Muscle layer of duodenum (tissue), 2 donors: ENCODE data around the gene CORO1A.
"Not testable (repeated sequence)": the region's sequence is repeated elsewhere in the genome, so short reads cannot be mapped to it uniquely, and the experiment has no call there.

Source experiments
- H3K27ac ChIP-seq: one replicate; pipeline ENCODE4 v1.7.0; 2013; ENCODE audit warnings: mild to moderate bottlenecking, low read length
- H3K27me3 ChIP-seq: one replicate; pipeline ENCODE4 v1.7.0; 2013; ENCODE audit warnings: low read depth, mild to moderate bottlenecking, control low read depth, low read length
- H3K36me3 ChIP-seq, 2 donors: one replicate each; pipeline ENCODE4 v1.7.0; 2013; ENCODE audit warnings: low read length in 2 of 2, control low read depth in 1 of 2, mild to moderate bottlenecking in 1 of 2; ENCODE audit not compliant: insufficient read depth in 2 of 2, control insufficient read depth in 1 of 2
- H3K4me1 ChIP-seq, 2 donors: one replicate each; pipeline ENCODE4 v1.7.0; 2013; ENCODE audit warnings: low read length in 2 of 2, mild to moderate bottlenecking in 2 of 2, control low read depth in 1 of 2, moderate library complexity in 1 of 2; ENCODE audit not compliant: insufficient read depth in 2 of 2, control insufficient read depth in 1 of 2
- H3K4me3 ChIP-seq, 2 donors: one replicate each; pipeline ENCODE4 v1.7.0; 2013; ENCODE audit warnings: low read length in 2 of 2, low read depth in 1 of 2, mild to moderate bottlenecking in 1 of 2
- H3K9me3 ChIP-seq, 2 donors: one replicate each; pipeline ENCODE4 v1.7.0; 2013; ENCODE audit warnings: low read length in 2 of 2, control low read depth in 1 of 2, mild to moderate bottlenecking in 1 of 2; ENCODE audit not compliant: control insufficient read depth in 1 of 2
- donor health status: healthy.

The CORO1A gene

GRCh38 chr16:30187971-30188561, 4.7 kb downstream of the CORO1A start:
- H3K27me3 ChIP-seq = no peaks in the 10 kb centered on the region
- H3K9me3 ChIP-seq = no peaks in the 10 kb centered on the region
- H3K4me3 ChIP-seq = no peak overlapping the region
- H3K36me3 ChIP-seq = no peaks in the 10 kb centered on the region
- no peak overlapping the region for H3K27ac ChIP-seq
- H3K4me1 ChIP-seq = peaks cover 3 to 17% of the 10 kb centered on the region in 2 donors

GRCh38 chr16:30191158-30191557, 7.8 kb downstream of the CORO1A start:
- H3K27ac ChIP-seq, H3K27me3 ChIP-seq: not testable (repeated sequence)

GRCh38 chr16:30193098-30193497, 9.7 kb downstream of the CORO1A start:
- not testable (repeated sequence) for H3K27ac ChIP-seq, H3K4me1 ChIP-seq, H3K27me3 ChIP-seq, H3K9me3 ChIP-seq, H3K36me3 ChIP-seq, H3K4me3 ChIP-seq

More at GRCh38 chr16:30191158-30191557, 7.8 kb downstream of the CORO1A start:
- H3K9me3 ChIP-seq, H3K4me1 ChIP-seq, H3K4me3 ChIP-seq, H3K36me3 ChIP-seq: not testable (repeated sequence)

GRCh38 chr16:30193615-30194014, 10.2 kb downstream of the CORO1A start, which contains the start of the genes BOLA2B and SLX1A:
Gene BOLA2B, minus strand, starts transcription at chr16:30193666. Its CDS starts 71 bp downstream, at chr16:30193595.
Gene SLX1A, plus strand, starts transcription at chr16:30193875. Its CDS starts 210 bp downstream, at chr16:30194085.
- not testable (repeated sequence) for H3K27me3 ChIP-seq, H3K27ac ChIP-seq, H3K9me3 ChIP-seq, H3K4me1 ChIP-seq, H3K36me3 ChIP-seq
- H3K4me3 ChIP-seq = peak within 1 kb of the TSS in 1 of 2 donors; percentile 40

GRCh38 chr16:30194172-30194925, 10.9 kb downstream of the CORO1A start:
- peak overlapping the region in 1 of 2 donors; percentile 40 for H3K4me3 ChIP-seq
- not testable (repeated sequence) for H3K27ac ChIP-seq, H3K27me3 ChIP-seq, H3K36me3 ChIP-seq, H3K9me3 ChIP-seq, H3K4me1 ChIP-seq

- not testable (repeated sequence) for H3K27me3 ChIP-seq, H3K27ac ChIP-seq, H3K36me3 ChIP-seq, H3K9me3 ChIP-seq, H3K4me3 ChIP-seq, H3K4me1 ChIP-seq
Observed at GRCh38 chr16:30197001-30197400, 13.6 kb downstream of the CORO1A start.

- not testable (repeated sequence) for H3K4me3 ChIP-seq, H3K27me3 ChIP-seq, H3K36me3 ChIP-seq, H3K27ac ChIP-seq, H3K9me3 ChIP-seq, H3K4me1 ChIP-seq
Observed at GRCh38 chr16:30199049-30199448, 15.6 kb downstream of the CORO1A start, which contains the start of gene SULT1A3. Gene SULT1A3, plus strand, starts transcription at chr16:30199255. Its CDS starts 1,474 bp downstream, at chr16:30200729.

- not testable (repeated sequence) for H3K36me3 ChIP-seq, H3K4me1 ChIP-seq, H3K27me3 ChIP-seq, H3K4me3 ChIP-seq, H3K27ac ChIP-seq, H3K9me3 ChIP-seq
Observed at GRCh38 chr16:30199608-30200343, 16.4 kb downstream of the CORO1A start.

GRCh38 chr16:30205541-30206236, 22.3 kb downstream of the CORO1A start:
- not testable (repeated sequence) for H3K36me3 ChIP-seq, H3K4me1 ChIP-seq, H3K9me3 ChIP-seq, H3K27ac ChIP-seq, H3K27me3 ChIP-seq
- peak overlapping the region in 1 of 2 donors; percentile 56 for H3K4me3 ChIP-seq

GRCh38 chr16:30206252-30206651, 22.9 kb downstream of the CORO1A start:
- H3K4me1 ChIP-seq, H3K27me3 ChIP-seq, H3K9me3 ChIP-seq, H3K27ac ChIP-seq, H3K36me3 ChIP-seq: not testable (repeated sequence)
- H3K4me3 ChIP-seq = peak overlapping the region in 1 of 2 donors; percentile 56

- not testable (repeated sequence) for H3K36me3 ChIP-seq, H3K4me1 ChIP-seq, H3K9me3 ChIP-seq, H3K27ac ChIP-seq, H3K27me3 ChIP-seq, H3K4me3 ChIP-seq
Observed at GRCh38 chr16:30207063-30207704, 23.8 kb downstream of the CORO1A start.
